IPS DF 4.7 (cell line): Measurements from ENCODE around the gene DIP2C.

Experiments
- DNase-seq: peaks from one replicate; pipeline ENCODE4 v3.0.0-alpha.2; 2013; ENCODE audit warnings: low spot score; ENCODE audit errors: extremely low read depth

The DIP2C gene

DNA sequence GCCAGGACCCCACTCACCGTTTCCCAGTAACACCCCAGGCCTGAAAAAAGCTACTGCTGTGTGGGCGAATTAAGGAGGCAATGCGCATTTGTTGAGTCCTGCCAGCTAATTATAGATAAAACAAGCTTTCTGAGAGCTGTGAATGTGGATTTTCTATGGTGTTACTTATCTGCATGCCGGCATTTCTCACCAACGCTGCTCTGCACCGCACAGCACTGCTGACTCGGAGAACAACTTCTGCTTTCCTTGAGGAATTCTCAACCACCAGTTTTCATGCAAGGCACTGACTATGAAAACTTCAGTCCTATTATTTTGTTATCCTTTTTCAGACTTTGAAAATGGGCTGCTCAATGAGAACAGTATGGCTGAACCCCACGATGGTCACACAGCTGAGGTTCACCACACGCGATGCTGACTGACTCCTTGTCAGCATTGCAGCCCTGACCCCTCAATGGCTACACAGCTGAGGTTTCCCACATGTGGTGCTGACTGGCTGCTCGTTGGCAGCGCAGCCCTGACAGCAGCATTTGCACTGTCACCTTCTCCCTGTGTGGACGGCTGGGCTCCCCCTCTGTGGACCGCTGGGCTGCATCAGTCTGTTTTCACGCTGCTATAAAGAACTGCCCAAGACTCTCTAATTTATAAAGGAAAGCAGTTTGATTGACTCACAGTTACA is 190.6 kb downstream of the DIP2C start:
- no peak for DNase-seq

GRCh38 chr10:497898-498451 is 191.5 kb downstream of the DIP2C start:
- no peak for DNase-seq

DNA sequence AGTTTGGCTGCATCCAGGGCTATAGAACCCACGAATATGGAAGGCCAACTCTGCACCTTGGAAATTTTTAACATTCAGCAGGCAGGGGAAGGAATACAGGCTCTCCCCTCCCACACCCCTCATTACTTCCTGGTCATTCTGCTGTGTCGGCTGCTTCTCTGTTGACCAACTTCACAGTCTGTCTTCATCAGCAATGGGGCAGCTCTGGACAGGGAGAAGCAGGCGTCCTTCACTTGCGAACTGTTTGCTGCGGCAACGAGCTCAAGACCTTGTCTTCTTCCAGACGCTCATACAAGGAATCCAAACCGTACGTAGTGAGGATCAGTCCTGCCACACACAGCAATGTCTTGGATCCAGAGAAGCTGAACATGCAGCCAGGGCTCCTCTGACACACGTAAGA is 192.2 kb downstream of the DIP2C start:
- DNase-seq: no peak

- DNase-seq: no peak
Measured at GRCh38 chr10:494556-494955, 194.9 kb downstream of the DIP2C start.

DNA sequence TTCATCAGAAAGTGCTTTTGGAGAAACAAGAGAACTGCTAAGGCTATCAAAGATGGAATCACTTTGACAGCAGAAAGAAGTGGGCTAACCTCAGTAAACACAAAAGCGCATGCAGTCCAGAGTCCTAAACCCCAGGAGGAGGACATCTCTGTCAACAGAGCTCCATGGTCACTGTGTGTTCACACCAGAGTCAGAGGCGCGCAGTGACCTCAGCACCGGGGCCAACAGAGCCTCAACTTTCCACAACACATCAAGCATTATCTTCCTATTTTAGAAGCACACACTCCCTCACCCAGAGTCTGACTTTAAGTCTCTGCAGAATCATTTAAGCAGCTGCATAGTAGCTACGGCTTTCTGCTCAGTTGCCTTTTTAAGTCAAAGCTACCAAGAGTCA is 195.3 kb downstream of the DIP2C start:
- no peak for DNase-seq

DNA sequence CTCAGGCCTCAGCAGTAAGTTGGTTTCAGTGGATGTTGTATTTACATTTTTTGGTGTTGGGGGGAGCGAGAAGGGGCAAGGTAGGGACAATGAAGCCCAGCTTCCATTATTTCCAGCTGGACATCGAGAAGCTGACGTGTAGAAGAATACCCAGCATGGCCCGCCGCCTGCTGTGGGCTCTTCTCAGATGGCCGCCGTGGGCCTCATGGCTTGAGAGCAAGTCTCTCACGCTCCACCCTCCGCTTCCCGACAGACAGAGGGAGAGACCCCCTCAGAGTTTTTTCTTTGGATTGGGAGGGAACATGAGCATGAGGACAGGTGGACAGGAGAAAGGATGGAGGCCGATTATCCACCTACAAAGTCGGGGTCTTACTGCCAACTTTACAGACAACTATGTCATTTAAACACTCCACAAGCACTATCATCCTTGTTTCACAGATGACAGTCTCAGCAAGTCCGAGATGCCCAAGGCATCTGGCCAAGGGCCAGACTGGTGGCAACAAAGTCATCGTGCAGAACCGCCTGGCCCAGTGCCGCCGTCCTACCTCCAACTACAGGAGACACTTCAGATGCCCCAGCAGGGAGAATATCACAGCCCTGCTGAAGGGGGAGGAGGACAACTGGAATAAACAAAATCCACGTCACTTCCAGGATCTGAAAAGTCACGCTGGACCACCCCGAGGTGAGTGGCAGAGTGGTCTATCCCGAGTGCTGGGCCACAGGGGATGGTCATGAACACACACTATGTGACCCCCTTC is 195.9 kb downstream of the DIP2C start:
- DNase-seq: no peak

DNA sequence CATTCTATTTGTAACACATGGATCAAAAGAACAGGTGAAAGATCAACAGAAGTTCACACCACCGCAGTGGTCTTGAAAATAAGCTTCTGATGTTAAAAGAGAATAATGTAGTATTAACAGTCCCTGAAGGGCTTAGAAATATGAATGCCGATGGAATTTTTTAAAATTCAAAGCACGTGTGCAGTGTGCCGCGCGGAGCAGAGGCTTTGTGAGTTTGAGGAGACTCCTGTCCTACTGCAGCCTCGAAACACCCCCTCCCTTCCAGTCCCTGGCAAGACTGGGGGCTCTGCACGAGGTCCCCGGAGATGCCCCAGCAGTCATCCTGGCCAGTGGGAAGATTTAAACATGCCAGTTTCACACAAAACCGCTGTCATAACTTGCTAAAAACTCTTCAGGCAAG is 196.6 kb downstream of the DIP2C start:
- DNase-seq: no peak

DNA sequence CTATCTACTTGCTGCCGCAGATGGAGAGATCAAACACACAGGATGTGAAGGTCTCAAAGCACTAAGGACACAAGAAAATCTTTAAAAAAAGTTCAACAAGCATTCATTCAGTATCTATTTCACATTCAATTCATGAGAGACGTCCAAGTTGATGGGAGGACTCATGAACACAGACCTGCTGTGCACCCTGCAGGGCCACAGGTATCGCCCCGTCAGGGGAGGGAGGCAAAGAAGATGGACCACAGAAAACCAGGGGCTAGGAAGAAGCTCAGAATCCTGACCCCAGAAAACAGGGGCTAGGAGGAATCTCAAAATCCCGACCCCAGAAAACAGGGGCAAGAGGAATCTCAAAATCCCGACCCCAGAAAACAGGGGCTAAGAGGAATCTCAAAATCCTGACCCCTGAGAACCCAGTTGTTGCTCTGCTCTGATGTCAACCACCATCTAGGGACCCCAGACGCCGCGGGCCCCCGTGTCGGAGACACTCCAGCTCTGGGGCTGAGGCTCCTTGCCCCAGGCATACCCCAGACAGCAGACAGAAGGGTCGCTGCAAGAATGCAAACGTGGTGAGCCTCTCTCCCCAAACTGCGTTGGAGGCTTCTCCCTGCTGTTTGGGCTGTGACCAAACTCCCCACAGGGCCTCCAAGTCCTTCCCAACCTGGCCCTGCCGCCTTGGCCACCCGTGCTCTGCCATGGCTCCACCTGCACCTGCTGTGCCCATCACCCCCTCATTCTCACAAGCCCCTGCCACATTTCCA is 197.6 kb downstream of the DIP2C start:
- DNase-seq: no peak

GRCh38 chr10:490891-491571 is 198.4 kb downstream of the DIP2C start:
- no peak for DNase-seq

DNA sequence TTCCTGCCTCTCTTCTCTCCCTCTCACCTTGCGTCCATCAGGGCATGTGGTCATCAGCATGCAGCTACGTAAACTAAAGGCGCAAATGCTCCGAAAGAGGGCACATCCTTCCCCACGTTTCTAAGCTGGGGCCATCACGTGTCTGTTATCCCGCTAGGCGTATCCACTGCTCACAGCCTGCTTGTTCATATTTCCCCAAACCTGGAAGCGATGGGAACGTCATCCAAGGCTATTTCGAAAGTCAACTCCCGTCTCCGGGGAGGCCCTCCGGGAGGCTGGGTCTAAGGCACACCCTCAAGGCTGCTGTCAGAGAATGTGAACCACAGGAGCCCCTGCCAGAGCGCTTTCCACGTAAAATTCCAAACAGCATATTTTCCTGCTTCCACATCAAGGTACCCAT is 199.2 kb downstream of the DIP2C start:
- DNase-seq: no peak

GRCh38 chr10:489330-489729 is 200.1 kb downstream of the DIP2C start:
- no peak for DNase-seq

DNA sequence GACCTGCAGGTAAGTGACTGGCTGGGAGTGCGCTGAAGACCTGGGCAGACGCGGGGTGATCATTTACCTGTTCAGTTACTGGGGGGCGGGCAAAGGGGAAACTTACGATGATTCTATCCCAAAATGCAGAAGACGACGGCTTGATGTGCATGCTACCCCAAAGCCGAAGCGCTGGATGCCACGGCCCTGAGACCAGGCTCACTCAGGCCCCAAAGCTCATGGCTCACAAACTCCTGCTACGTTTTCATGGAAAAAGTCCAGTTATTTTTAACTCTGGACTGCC is 200.6 kb downstream of the DIP2C start:
- DNase-seq: no peak

DNA sequence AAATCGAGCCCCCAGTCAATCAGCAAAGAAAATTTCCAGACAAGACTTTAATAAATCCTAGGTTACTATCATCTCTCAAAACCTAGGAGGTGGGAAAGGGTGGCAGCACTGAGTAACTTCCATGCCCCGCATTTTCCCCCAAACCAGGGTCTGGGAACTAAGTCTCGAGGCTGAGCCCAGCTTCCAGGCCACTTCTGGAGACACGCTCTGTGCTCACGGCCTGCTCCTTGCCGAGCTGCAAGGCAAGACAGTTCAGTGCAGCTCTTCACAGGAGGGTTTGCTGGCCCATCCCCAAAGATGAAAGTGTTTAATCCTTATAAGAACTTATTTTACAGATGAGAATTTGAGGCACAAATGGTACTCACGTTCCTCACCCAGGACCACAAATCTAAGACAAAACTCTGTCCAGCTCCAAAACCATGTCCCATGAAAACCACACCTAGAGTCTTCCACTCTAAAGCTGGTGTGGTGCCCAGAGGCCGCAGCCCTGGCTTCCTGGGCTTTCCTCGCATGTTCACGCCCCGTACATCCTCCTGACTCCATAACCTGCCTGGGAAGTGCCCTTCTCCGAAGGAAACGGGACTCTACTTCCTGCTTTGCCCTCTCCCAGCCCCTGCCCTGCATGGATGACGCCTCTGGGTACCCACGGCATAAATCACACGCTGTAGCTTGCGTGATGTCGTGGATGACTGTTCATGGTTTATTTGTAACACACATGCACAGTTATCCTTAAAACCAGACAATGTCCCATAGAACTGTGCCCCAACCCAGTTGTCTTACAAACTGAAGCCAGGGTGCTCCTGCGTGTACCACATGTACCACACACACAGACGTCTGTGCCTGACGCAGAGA is 201.2 kb downstream of the DIP2C start:
- DNase-seq: no peak

DNA sequence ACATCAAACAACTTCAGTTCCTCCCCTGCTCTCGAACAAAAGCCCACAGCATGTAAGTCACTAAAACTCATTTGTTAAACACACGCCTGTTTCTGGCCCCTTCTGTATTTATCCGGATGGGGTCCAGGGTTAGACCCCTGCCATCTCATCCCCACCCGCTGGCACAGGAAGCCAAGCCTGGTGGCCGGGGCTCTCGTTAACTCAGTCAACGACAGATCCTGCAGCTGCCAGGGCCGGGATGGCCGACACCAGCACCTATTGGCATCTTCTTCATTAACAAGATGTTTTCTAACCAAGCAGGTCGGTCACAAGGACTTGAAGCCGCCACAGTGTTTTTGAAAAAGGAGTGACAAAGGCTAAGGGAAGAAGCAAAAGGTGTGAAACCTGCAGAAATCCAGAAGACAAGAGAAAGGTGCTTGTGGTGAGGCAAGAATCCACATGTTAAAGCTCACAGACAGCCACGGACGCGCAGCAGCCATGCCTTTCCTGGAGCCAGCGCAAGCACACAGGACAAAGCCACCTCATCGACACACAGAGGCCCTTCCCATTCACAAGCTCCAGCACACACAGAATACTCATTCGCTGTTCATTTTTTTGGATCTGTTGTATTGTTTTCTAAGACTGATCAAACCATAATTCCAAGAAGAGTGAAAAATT is 202.7 kb downstream of the DIP2C start:
- DNase-seq: no peak

- DNase-seq: no peak
Measured at GRCh38 chr10:486206-486605, 203.3 kb downstream of the DIP2C start.

GRCh38 chr10:485776-486175 is 203.7 kb downstream of the DIP2C start:
- DNase-seq: no peak

DNA sequence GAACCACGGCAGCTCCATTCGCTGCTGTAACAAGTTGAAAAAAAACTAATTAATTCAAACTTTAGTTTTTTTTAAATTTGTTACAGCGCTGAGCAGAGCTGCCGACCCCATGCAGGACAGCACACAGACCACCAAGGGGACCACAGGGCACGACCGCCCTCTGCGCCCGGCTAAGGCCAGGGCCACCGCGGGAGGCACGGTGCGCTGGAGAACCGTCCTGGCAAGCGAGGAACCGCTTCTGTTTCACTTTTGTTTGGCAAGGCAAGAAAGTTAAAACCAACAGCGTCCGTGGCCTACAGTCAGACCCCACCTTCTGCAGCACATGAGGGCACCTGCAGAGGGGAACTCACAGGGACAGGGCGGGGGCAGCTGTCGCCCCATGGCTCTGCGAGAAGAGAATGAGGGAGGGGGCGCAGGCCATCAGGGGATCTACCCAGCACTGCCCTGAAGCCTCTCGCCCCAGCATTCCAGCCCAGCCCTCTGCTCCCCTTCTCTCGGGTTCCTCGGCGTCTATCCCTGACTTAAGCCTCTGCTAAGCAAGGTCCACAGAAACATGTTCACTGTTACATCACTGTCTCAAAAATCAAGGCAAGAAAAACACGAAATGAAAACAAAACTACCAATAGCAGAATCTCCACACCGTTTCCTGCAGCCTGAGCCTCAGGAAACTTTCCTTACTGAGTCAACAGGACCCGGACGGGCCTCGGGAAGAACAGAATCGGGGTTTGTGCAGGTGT is 204.4 kb downstream of the DIP2C start:
- no peak for DNase-seq

- no peak for DNase-seq
Measured at GRCh38 chr10:484441-484924, 205.0 kb downstream of the DIP2C start.

DNA sequence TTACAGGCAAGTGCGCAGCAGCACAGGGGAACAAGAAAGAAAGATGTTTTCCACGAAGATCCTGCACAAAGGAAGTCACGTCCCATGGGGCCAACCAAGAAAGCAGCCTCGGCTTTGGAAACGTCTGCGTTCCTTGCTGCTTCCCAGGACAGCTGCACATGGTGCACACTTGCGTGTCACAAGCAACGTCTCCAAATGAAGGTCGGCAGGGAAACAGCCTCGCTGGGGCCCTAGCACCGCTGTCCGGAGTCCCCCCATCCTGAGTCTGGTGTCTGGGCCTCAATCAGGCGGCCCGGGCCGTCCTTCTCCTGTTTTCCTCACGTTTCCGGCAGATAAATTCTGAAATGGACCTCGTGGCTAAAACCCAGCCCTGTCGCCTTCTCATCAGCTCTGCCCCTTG is 206.2 kb downstream of the DIP2C start:
- no peak for DNase-seq

- DNase-seq: no peak
Measured at GRCh38 chr10:482848-483247, 206.6 kb downstream of the DIP2C start.
